Measurements from ENCODE around the gene PDE4D. TPM values are rescaled to one million over a fixed set of nuclear protein-coding genes. Genes with fewer than 3 reads are reported as not detected.

The PDE4D gene
- total RNA-seq, 1 donor from 2014 or later = 14.2 TPM

DNA sequence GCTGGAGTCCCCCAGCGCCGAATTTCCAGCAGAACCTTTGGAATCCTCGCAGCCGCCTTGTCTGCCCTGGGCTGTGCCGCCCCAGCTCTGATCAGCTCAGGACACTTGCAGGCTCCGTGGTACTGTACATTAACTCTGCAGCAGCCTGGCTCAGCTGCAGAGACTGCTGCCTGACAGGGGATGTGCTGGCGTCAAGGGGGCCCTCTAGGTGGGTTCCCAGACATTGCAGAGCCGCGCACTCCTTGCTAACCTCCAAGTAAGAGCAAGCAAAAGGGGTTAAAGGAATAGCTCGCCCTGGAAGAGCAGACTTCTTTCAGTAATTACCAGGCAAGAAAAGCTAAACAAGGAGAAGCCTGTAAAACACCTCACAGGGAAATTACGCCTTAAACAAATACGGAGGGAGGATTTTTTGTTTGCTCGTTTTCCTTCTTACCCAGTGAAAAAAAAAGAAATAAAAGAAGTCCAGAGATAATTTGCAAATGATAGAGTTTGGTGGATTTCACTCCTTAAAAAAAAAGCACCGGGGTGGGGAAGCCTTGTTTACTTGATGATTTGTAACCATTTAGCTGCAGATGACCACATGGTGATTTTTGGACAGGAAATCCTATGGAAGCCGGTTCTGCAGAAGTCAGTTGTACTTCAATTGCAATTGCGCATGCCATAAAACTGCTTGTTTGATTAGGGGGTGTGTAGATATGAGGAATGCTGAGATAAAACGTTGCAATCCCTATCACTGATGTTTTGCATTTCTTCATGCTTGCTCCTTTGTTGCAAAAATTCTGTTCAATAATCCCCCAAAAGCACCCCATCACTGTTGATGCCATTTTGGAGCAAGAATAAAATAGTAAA lies 305.8 kb downstream of the PDE4D start:
- Histone ChIP-seq H3K9ac (ENCODE audit: low read length) (peak overlapping the region; percentile 29), H4K20me1 (ENCODE audit: insufficient read depth, low read length) (no peaks in the 10 kb centered on the region), H3K4me1 (ENCODE audit: insufficient read depth, low read length) (peaks cover 17% of the 10 kb centered on the region), H3K4me3 (ENCODE audit: insufficient read depth, low read depth, low read length) (peak overlapping the region; percentile 39), H3K36me3 (ENCODE audit: insufficient read depth, low read length) (no peaks in the 10 kb centered on the region), H3K79me2 (ENCODE audit: insufficient read depth, low read length) (no peaks in the 10 kb centered on the region), H3K27me3 (ENCODE audit: insufficient read depth, low read length) (no peaks in the 10 kb centered on the region), H3K4me2 (ENCODE audit: low read length) (peak overlapping the region; percentile 83), H3K9me3 (ENCODE audit: insufficient read depth, low read depth, low read length) (no peaks in the 10 kb centered on the region), H2AFZ (ENCODE audit: low read depth, low read length) (peak overlapping the region; percentile 64), H3K27ac (ENCODE audit: low read depth, low read length) (no peak overlapping the region)
- H3K9me3 Mint-ChIP-seq (ENCODE audit: unreplicated experiment) = no peaks in the 10 kb centered on the region
- peak; percentile 60 for FAIRE-seq
- no peak for TF ChIP-seq EZH2 (IDR thresholded peaks at IDR 0.05; ENCODE audit: insufficient read depth, low read length)
- TF ChIP-seq, protein P1, sequence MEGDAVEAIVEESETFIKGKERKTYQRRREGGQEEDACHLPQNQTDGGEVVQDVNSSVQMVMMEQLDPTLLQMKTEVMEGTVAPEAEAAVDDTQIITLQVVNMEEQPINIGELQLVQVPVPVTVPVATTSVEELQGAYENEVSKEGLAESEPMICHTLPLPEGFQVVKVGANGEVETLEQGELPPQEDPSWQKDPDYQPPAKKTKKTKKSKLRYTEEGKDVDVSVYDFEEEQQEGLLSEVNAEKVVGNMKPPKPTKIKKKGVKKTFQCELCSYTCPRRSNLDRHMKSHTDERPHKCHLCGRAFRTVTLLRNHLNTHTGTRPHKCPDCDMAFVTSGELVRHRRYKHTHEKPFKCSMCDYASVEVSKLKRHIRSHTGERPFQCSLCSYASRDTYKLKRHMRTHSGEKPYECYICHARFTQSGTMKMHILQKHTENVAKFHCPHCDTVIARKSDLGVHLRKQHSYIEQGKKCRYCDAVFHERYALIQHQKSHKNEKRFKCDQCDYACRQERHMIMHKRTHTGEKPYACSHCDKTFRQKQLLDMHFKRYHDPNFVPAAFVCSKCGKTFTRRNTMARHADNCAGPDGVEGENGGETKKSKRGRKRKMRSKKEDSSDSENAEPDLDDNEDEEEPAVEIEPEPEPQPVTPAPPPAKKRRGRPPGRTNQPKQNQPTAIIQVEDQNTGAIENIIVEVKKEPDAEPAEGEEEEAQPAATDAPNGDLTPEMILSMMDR (IDR thresholded peaks at IDR 0.05; ENCODE audit: insufficient read depth, low read depth, low read length) = no peak
- H3K4me3 Mint-ChIP-seq (ENCODE audit: unreplicated experiment) = peak overlapping the region; percentile 51
- DNase-seq (ENCODE audit: low read depth) = peak; percentile 83
- H3K27ac Mint-ChIP-seq (ENCODE audit: unreplicated experiment) = no peak overlapping the region
- H3K36me3 Mint-ChIP-seq (ENCODE audit: low read depth, unreplicated experiment) = no peaks in the 10 kb centered on the region
- H3K4me1 Mint-ChIP-seq (ENCODE audit: low read depth, unreplicated experiment) = peaks cover 27% of the 10 kb centered on the region
- H3K27me3 Mint-ChIP-seq (ENCODE audit: low read depth, unreplicated experiment) = no peaks in the 10 kb centered on the region

DNA sequence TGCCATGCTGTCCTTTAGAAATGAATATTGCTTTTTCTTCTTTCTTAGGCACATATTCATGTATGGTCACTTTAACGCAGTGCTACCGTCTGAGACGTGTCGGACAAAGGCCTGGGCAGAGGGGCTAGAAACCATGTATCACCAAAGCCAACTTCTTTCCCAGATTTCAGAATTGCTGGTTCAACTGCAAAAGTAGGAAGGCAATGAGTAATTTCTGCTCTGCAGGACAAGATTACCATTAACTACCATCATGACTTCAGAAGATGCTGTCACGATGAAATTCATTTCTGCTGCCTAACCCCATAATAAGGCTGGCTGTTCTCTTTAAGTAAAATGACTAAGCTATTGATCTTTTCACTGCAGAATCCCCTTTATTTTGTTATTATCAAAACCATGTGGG lies 306.7 kb downstream of the PDE4D start:
- DNase-seq (ENCODE audit: low read depth) (no peak), FAIRE-seq (peak; percentile 41)
- no peaks in the 10 kb centered on the region for H3K27me3 ChIP-seq (ENCODE audit: insufficient read depth, low read length)
- H2AFZ ChIP-seq (ENCODE audit: low read depth, low read length) = no peak overlapping the region
- Mint-ChIP-seq H3K27me3 (ENCODE audit: low read depth, unreplicated experiment) (no peaks in the 10 kb centered on the region), H3K4me3 (ENCODE audit: unreplicated experiment) (peak overlapping the region; percentile 51), H3K36me3 (ENCODE audit: low read depth, unreplicated experiment) (no peaks in the 10 kb centered on the region), H3K27ac (ENCODE audit: unreplicated experiment) (no peak overlapping the region), H3K9me3 (ENCODE audit: unreplicated experiment) (no peaks in the 10 kb centered on the region), H3K4me1 (ENCODE audit: low read depth, unreplicated experiment) (peaks cover 22% of the 10 kb centered on the region)
- H3K4me2 ChIP-seq (ENCODE audit: low read length) = peak overlapping the region; percentile 83
- H3K79me2 ChIP-seq (ENCODE audit: insufficient read depth, low read length) = no peaks in the 10 kb centered on the region
- H3K27ac ChIP-seq (ENCODE audit: low read depth, low read length) = no peak overlapping the region
- no peak overlapping the region for H3K9ac ChIP-seq (ENCODE audit: low read length)
- H3K36me3 ChIP-seq (ENCODE audit: insufficient read depth, low read length) = no peaks in the 10 kb centered on the region
- H3K4me3 ChIP-seq (ENCODE audit: insufficient read depth, low read depth, low read length) = no peak overlapping the region
- H3K9me3 ChIP-seq (ENCODE audit: insufficient read depth, low read depth, low read length) = no peaks in the 10 kb centered on the region
- H4K20me1 ChIP-seq (ENCODE audit: insufficient read depth, low read length) = no peaks in the 10 kb centered on the region
- TF ChIP-seq EZH2 (IDR thresholded peaks at IDR 0.05; ENCODE audit: insufficient read depth, low read length) = no peak
- TF ChIP-seq, protein P1 (IDR thresholded peaks at IDR 0.05; ENCODE audit: insufficient read depth, low read depth, low read length) = no peak
- H3K4me1 ChIP-seq (ENCODE audit: insufficient read depth, low read length) = peaks cover 17% of the 10 kb centered on the region

Measured in astrocyte (in vitro differentiated cells and primary cell).